GM18951 (cell line): ENCODE results near the gene WFDC11.
"Not testable (repeated sequence)": the region's sequence is repeated elsewhere in the genome, so short reads cannot be mapped to it uniquely, and the experiment has no call there.

ENCODE experiments used
- POLR2A ChIP-seq: IDR thresholded peaks from 4 replicates; pipeline ENCODE4 v1.6.1; 2011; ENCODE audit warnings: mild to moderate bottlenecking; ENCODE audit not compliant: insufficient read length, insufficient read depth; ENCODE audit errors: extremely low read depth
- in situ Hi-C: fragments of 300-500 bp; cut with MboI; formaldehyde crosslinking; loops from one replicate; pipeline ENCODE4 v1.12.0; 2022; ENCODE audit warnings: low sequenced_read_pairs, mixed read lengths, inconsistent platforms; ENCODE audit not compliant: unreplicated experiment

The WFDC11 gene

GRCh38 chr20:45646875-45647274 is 23.2 kb downstream of the WFDC11 start:
- in situ Hi-C loops = no loop called here
- no peak for TF ChIP-seq POLR2A

DNA sequence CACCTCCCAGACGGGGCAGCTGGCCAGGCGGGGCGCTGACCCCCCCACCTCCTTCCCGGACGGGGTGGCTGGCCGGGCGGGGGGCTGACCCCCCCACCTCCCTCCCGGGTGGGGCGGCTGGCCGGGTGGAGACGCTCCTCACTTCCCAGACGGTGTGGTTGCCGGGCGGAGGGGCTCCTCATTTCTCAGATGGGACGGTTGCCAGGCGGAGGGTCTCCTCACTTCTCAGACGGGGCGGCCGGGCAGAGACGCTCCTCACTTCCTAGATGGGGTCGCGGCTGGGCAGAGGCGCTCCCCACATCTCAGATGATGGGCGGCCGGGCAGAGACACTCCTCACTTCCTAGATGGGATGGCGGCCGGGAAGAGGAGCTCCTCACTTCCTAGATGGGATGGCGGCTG is 24.2 kb downstream of the WFDC11 start:
- in situ Hi-C loops = not testable (repeated sequence)

DNA sequence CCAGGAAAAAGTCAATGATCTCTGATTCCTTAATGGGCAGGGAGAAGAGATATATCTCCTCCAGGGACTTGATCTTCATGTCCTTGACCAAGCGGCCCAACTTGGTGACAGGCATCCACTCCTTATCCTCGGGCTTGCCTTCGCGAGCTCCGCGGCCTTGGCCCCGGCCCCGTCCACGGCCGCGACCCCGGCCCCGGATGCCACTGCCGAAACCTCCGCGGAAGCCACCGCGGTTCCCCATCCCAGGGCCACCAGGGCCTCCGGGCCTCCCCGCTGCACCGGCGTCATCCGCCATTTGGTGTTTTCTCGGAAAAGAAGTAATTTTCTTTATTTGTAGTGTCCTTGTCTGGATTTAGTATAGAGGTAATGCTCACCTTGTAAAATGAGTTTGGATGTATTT is 29.0 kb downstream of the WFDC11 start:
- in situ Hi-C loops = not testable (repeated sequence)

GRCh38 chr20:45639687-45640086 is 30.4 kb downstream of the WFDC11 start:
- in situ Hi-C loops = no loop called here
- no peak for TF ChIP-seq POLR2A

- in situ Hi-C loops = no loop called here
- TF ChIP-seq POLR2A = no peak
These were observed 33.5 kb downstream of the WFDC11 start for GRCh38 chr20:45636513-45636912.

- in situ Hi-C loops = no loop called here
- TF ChIP-seq POLR2A = no peak
These were observed 38.9 kb downstream of the WFDC11 start, which contains the start of gene WFDC9 for GRCh38 chr20:45631184-45631583. Gene WFDC9 (minus strand): TSS chr20:45631284. CDS start chr20:45610181, 21,103 bp downstream.

- TF ChIP-seq POLR2A = no peak
- in situ Hi-C loops = no loop called here
These were observed 39.7 kb downstream of the WFDC11 start for GRCh38 chr20:45630371-45630770.

DNA sequence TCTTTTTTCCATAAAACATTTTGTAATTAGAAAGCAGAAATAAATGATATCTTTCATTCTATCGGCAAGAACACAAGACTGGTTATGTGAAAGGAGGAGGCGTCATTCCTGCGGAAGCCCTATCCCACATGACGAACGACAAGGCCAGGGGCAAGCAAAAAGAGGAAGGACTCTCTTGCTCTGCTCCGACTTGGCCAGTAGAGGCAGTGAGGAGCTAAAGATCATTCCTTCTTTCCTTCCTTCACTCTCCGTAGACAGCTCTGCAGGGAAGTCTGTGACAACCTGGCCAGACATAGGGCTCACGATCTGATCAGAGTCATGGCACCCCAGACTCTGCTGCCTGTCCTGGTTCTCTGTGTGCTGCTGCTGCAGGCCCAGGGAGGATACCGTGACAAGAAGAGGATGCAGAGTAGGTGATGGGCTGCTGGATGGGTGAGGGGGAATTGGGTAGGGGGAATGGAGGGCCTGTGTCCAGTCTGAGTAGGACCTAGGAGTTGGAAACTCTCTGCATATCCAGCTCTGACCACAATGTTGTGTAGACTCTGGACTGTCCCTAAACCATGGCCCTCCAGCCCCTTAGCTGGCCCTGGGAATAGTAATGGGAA is 40.4 kb downstream of the WFDC11 start, which contains the start of gene WFDC10A:
TSS of gene WFDC10A (plus strand) at position 244 of the 605 bp plus-strand sequence. CDS start at position 319, 75 bp downstream.
- in situ Hi-C loops = no loop called here
- no peak for TF ChIP-seq POLR2A

GRCh38 chr20:45626540-45626939 is 43.5 kb downstream of the WFDC11 start:
- TF ChIP-seq POLR2A = no peak
- in situ Hi-C loops = no loop called here

DNA sequence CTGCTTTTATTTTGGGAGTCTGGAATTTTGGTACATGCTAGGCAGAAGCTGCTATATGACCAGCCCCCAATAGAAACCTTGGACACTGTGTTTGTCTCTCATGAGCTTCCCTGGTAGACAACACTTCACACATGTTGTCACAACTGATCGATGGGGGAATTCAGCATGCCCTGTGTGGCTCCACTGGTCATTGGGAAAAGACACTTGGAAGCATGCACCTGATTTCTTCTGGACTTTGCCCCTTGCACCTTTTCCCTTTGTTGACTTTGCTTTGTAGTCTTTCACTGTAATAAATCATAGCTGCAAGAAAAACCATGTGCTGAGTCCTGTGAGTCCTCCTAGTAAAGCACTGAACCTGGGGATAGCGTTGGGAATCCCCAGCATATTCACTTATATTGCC is 48.4 kb downstream of the WFDC11 start:
- in situ Hi-C loops = no loop called here
- TF ChIP-seq POLR2A = no peak

DNA sequence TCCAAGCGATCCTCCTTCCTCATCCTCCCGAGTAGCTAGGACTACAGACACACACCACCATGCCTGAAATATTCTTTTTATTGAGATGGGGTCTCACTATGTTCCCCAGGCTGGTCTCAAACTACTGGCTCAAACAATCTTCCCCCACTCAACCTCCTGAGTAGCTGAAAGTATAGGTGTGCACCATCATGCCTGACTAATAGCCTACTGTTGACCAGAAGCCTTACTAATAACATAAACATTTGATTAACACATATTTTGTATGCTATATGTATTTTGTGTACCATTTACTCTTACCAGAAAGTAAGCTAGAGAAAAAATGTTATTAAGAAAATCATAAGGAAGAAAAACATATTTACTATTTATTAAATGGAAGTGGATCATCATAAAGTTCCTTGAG is 52.4 kb downstream of the WFDC11 start:
- in situ Hi-C loops = no loop called here
- TF ChIP-seq POLR2A = no peak

GRCh38 chr20:45612314-45612713 is 57.7 kb downstream of the WFDC11 start:
- in situ Hi-C loops = no loop called here
- TF ChIP-seq POLR2A = no peak

DNA sequence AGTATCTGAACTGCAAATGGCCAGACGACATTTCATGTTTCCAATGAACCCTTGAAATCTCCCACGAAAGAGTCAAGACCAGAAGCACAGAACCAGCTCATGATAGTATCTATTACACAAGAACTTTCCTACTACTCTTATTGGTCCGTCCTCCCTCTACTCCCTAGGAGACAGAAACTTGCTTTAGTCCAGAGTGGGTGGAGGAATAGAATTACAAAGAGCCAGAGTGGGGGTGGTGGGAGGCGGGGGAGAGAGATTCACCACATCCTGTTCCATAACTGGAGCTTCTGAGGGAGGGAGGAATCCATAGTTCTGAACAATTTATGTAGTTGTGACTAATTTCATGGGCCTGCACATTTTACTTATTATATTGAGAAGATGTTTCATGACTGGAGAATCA is 59.0 kb downstream of the WFDC11 start:
- no peak for TF ChIP-seq POLR2A
- in situ Hi-C loops = no loop called here

DNA sequence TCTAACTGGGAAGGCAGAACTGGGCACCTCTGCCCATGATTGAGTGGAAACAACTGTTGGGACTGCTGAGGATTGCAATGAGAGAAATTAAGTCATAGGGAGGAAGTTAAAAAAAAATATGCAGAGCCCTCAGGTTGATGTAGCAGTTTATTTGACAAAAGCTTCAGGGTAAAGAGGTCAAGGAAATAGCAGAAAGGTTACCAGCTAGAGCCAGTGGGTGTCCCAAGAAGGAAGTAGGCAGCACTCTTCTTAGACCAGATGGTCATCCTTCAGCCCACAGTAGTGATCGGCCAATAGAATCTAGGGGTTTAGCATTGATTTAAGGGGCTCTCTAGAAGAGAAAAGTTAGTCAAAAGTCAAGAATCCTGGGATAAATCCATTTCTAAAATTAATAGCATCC is 62.2 kb downstream of the WFDC11 start:
- in situ Hi-C loops = no loop called here
- no peak for TF ChIP-seq POLR2A
